Measurements from ENCODE around the gene ATOX1. TPM values are rescaled to one million over a fixed set of nuclear protein-coding genes. Genes with fewer than 3 reads are reported as not detected.
"Not testable (repeated sequence)": the region's sequence is repeated elsewhere in the genome, so short reads cannot be mapped to it uniquely, and the experiment has no call there.

ATOX1 gene
- total RNA-seq, 1 experiment from 2014 or later, result 39.4 TPM

- DNase-seq (ENCODE audit: low read depth), result no peak
- in situ Hi-C loops (cut with HindIII; ENCODE audit: low pct_unique_long_range_greater_than_20kb, low sequenced_read_pairs), result no loop called here
These were observed 41.0 kb downstream of the ATOX1 start for GRCh38 chr5:151717416-151717815.

- in situ Hi-C loops (cut with HindIII; ENCODE audit: low pct_unique_long_range_greater_than_20kb, low sequenced_read_pairs), result no loop called here
- no peak for DNase-seq (ENCODE audit: low read depth)
These were observed 49.2 kb downstream of the ATOX1 start for GRCh38 chr5:151709109-151709735.

- in situ Hi-C loops (cut with HindIII; ENCODE audit: low pct_unique_long_range_greater_than_20kb, low sequenced_read_pairs), result no loop called here
These were observed 50.3 kb downstream of the ATOX1 start for GRCh38 chr5:151708126-151708525.

GRCh38 chr5:151707567-151707966, 50.9 kb downstream of the ATOX1 start:
- DNase-seq (ENCODE audit: low read depth), result no peak
- in situ Hi-C loops (cut with HindIII; ENCODE audit: low pct_unique_long_range_greater_than_20kb, low sequenced_read_pairs), result no loop called here

More at GRCh38 chr5:151708126-151708525, 50.3 kb downstream of the ATOX1 start:
- DNase-seq (ENCODE audit: low read depth), result no peak

GRCh38 chr5:151706906-151707305, 51.5 kb downstream of the ATOX1 start:
- in situ Hi-C loops (cut with HindIII; ENCODE audit: low pct_unique_long_range_greater_than_20kb, low sequenced_read_pairs), result no loop called here
- peak; percentile 44 for DNase-seq (ENCODE audit: low read depth)

DNA sequence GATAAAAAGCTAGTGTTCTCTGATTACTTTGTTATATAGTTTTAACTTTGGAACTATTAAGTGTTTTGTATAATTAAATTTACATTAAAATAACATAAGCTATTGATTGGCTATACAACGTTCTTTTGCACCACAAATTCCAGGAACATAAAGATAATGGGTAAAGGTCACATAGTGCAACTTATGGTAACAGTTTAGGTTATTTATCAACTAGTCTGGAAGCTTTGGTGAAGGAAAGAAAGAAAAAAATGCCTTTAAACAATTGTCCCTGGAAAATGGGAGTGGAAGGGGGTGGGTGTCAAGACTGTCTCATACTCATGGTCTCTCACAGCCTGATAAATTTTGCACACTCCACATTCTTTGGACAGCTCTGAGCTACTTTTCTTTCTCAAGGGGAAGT, 54.7 kb downstream of the ATOX1 start:
- no peak for DNase-seq (ENCODE audit: low read depth)
- in situ Hi-C loops (cut with HindIII; ENCODE audit: low pct_unique_long_range_greater_than_20kb, low sequenced_read_pairs), result no loop called here

DNA sequence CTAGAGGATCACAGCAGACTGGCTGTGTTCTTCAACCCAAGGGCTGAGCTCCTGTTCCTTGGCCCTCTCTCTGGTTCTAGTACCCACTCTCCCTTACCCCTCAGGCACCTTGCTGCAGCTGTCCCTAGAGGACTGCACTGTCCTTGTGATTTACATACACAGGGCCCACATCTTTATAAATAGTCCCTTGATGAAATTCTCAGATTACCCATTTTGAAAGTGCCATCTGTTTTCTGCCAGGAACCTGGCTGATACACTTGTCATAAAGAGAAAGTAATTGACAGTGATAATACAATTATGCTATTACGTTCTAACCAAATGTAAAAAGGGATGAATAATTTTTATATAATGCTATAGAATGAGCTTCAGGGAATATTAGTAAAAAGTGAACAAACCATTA, 55.2 kb downstream of the ATOX1 start:
- in situ Hi-C loops (cut with HindIII; ENCODE audit: low pct_unique_long_range_greater_than_20kb, low sequenced_read_pairs), result no loop called here
- no peak for DNase-seq (ENCODE audit: low read depth)

DNA sequence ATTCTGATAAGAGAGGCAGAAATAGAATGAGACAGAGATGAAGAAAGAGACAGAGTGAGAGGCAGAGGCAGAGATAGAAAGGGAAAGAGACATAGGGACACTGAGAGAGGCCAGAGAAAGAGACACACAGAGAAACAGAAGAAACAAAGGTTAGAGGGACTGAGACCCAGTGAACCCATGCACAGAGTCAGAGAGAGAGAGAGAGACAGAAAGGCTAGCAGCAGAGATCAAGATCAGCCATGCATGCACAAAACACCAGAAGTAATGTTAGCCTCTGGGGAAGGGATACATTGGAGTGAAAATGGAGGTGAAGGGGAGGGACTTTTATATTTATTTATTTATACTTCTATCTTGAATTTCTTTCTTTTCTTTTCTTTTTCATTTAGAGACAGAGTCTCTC, 57.6 kb downstream of the ATOX1 start:
- in situ Hi-C loops (cut with HindIII; ENCODE audit: low pct_unique_long_range_greater_than_20kb, low sequenced_read_pairs), result no loop called here
- DNase-seq (ENCODE audit: low read depth), result peak; percentile 59

DNA sequence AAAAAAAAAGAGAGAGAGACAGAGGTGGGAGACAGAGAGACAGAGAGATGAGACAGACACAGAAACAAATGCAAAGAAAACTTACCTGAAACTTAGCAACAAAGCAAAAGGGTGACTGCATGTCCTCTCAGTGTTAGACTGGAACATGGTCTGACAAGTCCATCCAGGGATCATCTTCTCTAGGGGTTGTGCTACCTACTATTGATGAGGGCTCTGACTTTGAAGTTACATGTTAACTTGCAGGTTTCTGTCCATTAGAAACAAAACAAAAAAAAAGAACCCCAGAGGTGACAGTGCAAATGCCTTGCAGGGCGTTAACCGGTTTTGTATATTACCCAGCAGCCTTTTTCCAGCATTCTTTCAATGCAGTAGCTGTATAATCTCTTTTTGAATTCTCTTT, 58.1 kb downstream of the ATOX1 start:
- in situ Hi-C loops (cut with HindIII; ENCODE audit: low pct_unique_long_range_greater_than_20kb, low sequenced_read_pairs), result no loop called here
- DNase-seq (ENCODE audit: low read depth), result peak; percentile 50

GRCh38 chr5:151699071-151699901, 59.1 kb downstream of the ATOX1 start:
- in situ Hi-C loops (cut with HindIII; ENCODE audit: low pct_unique_long_range_greater_than_20kb, low sequenced_read_pairs), result no loop called here
- DNase-seq (ENCODE audit: low read depth), result peak; percentile 93

- DNase-seq (ENCODE audit: low read depth); in situ Hi-C loops (cut with HindIII; ENCODE audit: low pct_unique_long_range_greater_than_20kb, low sequenced_read_pairs): not testable (repeated sequence)
These were observed 60.4 kb downstream of the ATOX1 start for GRCh38 chr5:151698081-151698480.

- no peak for DNase-seq (ENCODE audit: low read depth)
- in situ Hi-C loops (cut with HindIII; ENCODE audit: low pct_unique_long_range_greater_than_20kb, low sequenced_read_pairs), result no loop called here
These were observed 61.0 kb downstream of the ATOX1 start for GRCh38 chr5:151697452-151697851.

GRCh38 chr5:151696470-151697061, 61.9 kb downstream of the ATOX1 start:
- peak; percentile 45 for DNase-seq (ENCODE audit: low read depth)
- in situ Hi-C loops (cut with HindIII; ENCODE audit: low pct_unique_long_range_greater_than_20kb, low sequenced_read_pairs), result no loop called here

- no peak for DNase-seq (ENCODE audit: low read depth)
- in situ Hi-C loops (cut with HindIII; ENCODE audit: low pct_unique_long_range_greater_than_20kb, low sequenced_read_pairs), result no loop called here
These were observed 63.0 kb downstream of the ATOX1 start for GRCh38 chr5:151695464-151695863.

- in situ Hi-C loops (cut with HindIII; ENCODE audit: low pct_unique_long_range_greater_than_20kb, low sequenced_read_pairs), result no loop called here
- DNase-seq (ENCODE audit: low read depth), result no peak
These were observed 64.4 kb downstream of the ATOX1 start for GRCh38 chr5:151694035-151694485.

Other genes starting within 250 kb of the ATOX1 start
- 0.27 and 0.84 TPM in 2 replicates for gene FAT2, start 167.3 kb downstream of the ATOX1 start, total RNA-seq (2014; rRNA removed; shearing (Covaris generic); ENCODE audit: low replicate concordance)
- 111 and 136 TPM in 2 replicates for gene SPARC, start 71.7 kb downstream of the ATOX1 start, total RNA-seq (2014; rRNA removed; shearing (Covaris generic); ENCODE audit: low replicate concordance)
- gene G3BP1, start 13.3 kb upstream of the ATOX1 start, total RNA-seq (2014; rRNA removed; shearing (Covaris generic); ENCODE audit: low replicate concordance), result 55.1 and 91.9 TPM in 2 replicates
- gene GLRA1, start 166.2 kb upstream of the ATOX1 start, total RNA-seq (2014; rRNA removed; shearing (Covaris generic); ENCODE audit: low replicate concordance), result not detected in 2 replicates

Data from Caki2 (cell line).